GM12874 (cell line): ENCODE results near the gene KIRREL3.

Experiments used
- CTCF ChIP-seq: IDR thresholded peaks from 2 replicates; pipeline ENCODE4 v1.5.1; 2011; ENCODE audit warnings: low read depth, mild to moderate bottlenecking, control low read depth, low read length, moderate library complexity; ENCODE audit not compliant: insufficient read depth

The KIRREL3 gene

DNA sequence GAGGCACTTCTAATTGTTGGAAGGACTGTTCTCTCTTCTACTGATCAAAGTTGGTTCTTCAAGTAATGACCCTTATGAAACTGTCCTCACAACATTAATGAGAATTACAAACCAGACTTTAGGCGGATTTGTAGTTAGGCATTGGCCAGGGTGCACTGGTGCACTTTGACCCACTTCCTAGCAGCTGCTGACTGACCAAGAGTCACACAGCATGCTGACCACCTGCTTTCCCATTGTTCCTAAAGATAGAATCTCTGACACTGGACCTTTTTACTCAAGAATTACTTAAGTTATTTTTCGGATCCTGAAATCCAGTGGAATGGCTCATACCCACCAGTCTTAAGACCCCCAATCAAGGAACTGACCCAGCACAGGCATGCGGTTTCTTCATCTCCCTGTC lies 381.1 kb downstream of the KIRREL3 start:
- no peak for TF ChIP-seq CTCF

- TF ChIP-seq CTCF, result no peak
Observed at GRCh38 chr11:126615845-126616244, 384.7 kb downstream of the KIRREL3 start.

GRCh38 chr11:126613272-126613671 lies 387.3 kb downstream of the KIRREL3 start:
- no peak for TF ChIP-seq CTCF

- TF ChIP-seq CTCF, result no peak
Observed at GRCh38 chr11:126612671-126613070, 387.9 kb downstream of the KIRREL3 start.

GRCh38 chr11:126611438-126611837 lies 389.1 kb downstream of the KIRREL3 start:
- TF ChIP-seq CTCF, result no peak

DNA sequence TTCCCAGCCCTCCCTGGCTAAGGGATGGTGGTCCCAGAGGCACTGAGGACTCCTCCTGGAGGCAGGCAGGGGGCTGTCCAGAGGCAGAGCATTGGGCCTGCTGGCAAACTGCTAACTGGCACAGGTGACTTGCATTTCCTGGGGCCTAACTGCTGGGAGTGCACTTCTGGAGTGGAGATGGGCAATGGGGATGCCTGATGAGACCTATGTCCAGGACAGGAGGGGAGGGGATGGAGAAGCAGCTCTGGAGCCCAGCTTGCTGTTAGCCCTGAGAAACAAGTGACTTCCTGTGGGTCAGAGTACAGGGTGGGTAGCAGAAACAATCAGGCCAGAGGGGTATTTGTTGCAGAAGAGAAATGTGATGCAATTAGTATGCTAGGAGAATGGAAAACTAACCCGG lies 391.9 kb downstream of the KIRREL3 start:
- no peak for TF ChIP-seq CTCF

- TF ChIP-seq CTCF, result no peak
Observed at GRCh38 chr11:126607776-126608541, 392.6 kb downstream of the KIRREL3 start.
